Peyer's patch (tissue), 4 donors: Measurements from ENCODE around the gene CALR.

Experiments
- POLR2A ChIP-seq, 2 donors: fragments of 450-650 bp; IDR thresholded peaks; one replicate each; pipeline ENCODE4 v1.5.1; 2017; ENCODE audit warnings: antibody characterized with exemption in 2 of 2, mild to moderate bottlenecking in 2 of 2, moderate library complexity in 2 of 2
- TF ChIP-seq, protein P1 (sequence below), 6 experiments: fragments of 450-650 bp in 4 of 6; fragments of 200-600 bp in 2 of 6; sonication (generic) in 1 of 6; IDR thresholded peaks; one replicate each; pipeline ENCODE4 v1.5.1; 2017 to 2019; ENCODE audit warnings: antibody characterized with exemption in 6 of 6, mild to moderate bottlenecking in 3 of 6, moderate library complexity in 1 of 6

DNA sequence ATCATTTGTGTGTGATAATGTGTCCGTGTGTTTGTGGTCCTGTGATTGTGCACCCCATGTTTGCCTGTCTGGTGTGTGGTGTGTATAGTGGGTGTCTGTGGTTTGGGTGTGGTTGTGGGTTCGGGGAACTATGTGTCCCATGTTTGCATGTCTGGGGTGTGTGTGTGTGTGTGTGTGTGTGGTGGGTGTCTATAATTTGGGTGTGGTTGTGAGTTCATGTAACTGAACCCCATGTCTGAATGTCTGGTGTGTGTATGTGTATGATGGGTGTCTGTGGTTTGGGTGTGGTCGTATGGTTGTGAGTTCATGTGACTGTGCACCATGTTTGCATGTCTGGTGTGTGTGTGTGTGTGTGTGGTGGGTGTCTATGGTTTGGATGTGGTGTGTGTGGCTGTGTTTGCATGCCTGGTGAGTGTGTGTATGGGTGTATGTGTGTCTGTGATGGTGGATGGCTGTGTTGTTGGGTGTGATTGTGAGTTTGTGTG is 45.8 kb downstream of the CALR start:
- TF ChIP-seq, protein P1, sequence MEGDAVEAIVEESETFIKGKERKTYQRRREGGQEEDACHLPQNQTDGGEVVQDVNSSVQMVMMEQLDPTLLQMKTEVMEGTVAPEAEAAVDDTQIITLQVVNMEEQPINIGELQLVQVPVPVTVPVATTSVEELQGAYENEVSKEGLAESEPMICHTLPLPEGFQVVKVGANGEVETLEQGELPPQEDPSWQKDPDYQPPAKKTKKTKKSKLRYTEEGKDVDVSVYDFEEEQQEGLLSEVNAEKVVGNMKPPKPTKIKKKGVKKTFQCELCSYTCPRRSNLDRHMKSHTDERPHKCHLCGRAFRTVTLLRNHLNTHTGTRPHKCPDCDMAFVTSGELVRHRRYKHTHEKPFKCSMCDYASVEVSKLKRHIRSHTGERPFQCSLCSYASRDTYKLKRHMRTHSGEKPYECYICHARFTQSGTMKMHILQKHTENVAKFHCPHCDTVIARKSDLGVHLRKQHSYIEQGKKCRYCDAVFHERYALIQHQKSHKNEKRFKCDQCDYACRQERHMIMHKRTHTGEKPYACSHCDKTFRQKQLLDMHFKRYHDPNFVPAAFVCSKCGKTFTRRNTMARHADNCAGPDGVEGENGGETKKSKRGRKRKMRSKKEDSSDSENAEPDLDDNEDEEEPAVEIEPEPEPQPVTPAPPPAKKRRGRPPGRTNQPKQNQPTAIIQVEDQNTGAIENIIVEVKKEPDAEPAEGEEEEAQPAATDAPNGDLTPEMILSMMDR (IDR thresholded peaks at IDR 0.05), result no peak
- no peak for TF ChIP-seq POLR2A (IDR thresholded peaks at IDR 0.05)
